Measurements from ENCODE around the gene PLAC8L1.

GRCh38 chr5:146105477-146105876 lies at the start of gene PLAC8L1:
- no peak for TF ChIP-seq EZH2 (IDR thresholded peaks at IDR 0.05; ENCODE audit: borderline replicate concordance, low read length)
- no peak for TF ChIP-seq CTCF (IDR thresholded peaks at IDR 0.05; ENCODE audit: low read length)
